Activated CD8-positive, alpha-beta T cell treated with anti-CD3 and anti-CD28 coated beads for 36 hours (primary cell): Measurements from ENCODE around the gene IGSF10. TPM values are rescaled to one million over a fixed set of nuclear protein-coding genes. Genes with fewer than 3 reads are reported as not detected.

ENCODE experiments used
- ATAC-seq: fragments of 200-7000 bp; cut with Tn5 transposase; one replicate; pipeline ENCODE4 v1.10.0; 2021; ENCODE audit warnings: mild to moderate bottlenecking, moderate library complexity
- CTCF ChIA-PET: fragments of 350-600 bp; sonication (Branson Sonifier 250); formaldehyde crosslinking; loops from one replicate; lab custom pipeline; 2021; ENCODE audit warnings: antibody characterized with exemption; lab: Charles Lee
- POLR2A ChIA-PET: fragments of 350-600 bp; sonication (Branson Sonifier 250); formaldehyde crosslinking; loops from one replicate; lab custom pipeline; 2021; ENCODE audit warnings: antibody characterized with exemption; lab: Charles Lee
- DNase-seq: peaks from one replicate; pipeline ENCODE4 v3.0.0-alpha.2; 2020
- H3K27ac Mint-ChIP-seq: one replicate; pipeline ENCODE4 v1.8.0; 2021; ENCODE audit warnings: mild to moderate bottlenecking, mixed read lengths
- H3K27me3 Mint-ChIP-seq: one replicate; pipeline ENCODE4 v1.8.0; 2021; ENCODE audit warnings: mixed read lengths
- H3K36me3 Mint-ChIP-seq: one replicate; pipeline ENCODE4 v1.8.0; 2021; ENCODE audit warnings: low read depth, mixed read lengths
- H3K4me1 Mint-ChIP-seq: one replicate; pipeline ENCODE4 v1.8.0; 2021; ENCODE audit warnings: low read depth, mixed read lengths
- H3K4me3 Mint-ChIP-seq: one replicate; pipeline ENCODE4 v1.8.0; 2021; ENCODE audit warnings: mild to moderate bottlenecking, moderate library complexity, mixed read lengths
- H3K9me3 Mint-ChIP-seq: one replicate; pipeline ENCODE4 v1.8.0; 2021; ENCODE audit warnings: mixed read lengths
- intact Hi-C: fragments of 100-400 bp; cut with micrococcal nuclease; formaldehyde crosslinking; loops from one replicate; pipeline ENCODE4 v1.10.0; 2022
- total RNA-seq, 2 experiments: library from RNA; stranded (reverse); gene quantifications; one replicate each; pipeline ENCODE4 v1.2.3, GENCODE V29; 2021
- TF ChIP-seq, protein P1 (sequence below): fragments of 200-600 bp; IDR thresholded peaks from one replicate; pipeline ENCODE4 v1.8.0; 2022; ENCODE audit warnings: antibody characterized with exemption, mild to moderate bottlenecking

Gene IGSF10
- total RNA-seq, 2 experiments from 2014 or later: not detected

DNA sequence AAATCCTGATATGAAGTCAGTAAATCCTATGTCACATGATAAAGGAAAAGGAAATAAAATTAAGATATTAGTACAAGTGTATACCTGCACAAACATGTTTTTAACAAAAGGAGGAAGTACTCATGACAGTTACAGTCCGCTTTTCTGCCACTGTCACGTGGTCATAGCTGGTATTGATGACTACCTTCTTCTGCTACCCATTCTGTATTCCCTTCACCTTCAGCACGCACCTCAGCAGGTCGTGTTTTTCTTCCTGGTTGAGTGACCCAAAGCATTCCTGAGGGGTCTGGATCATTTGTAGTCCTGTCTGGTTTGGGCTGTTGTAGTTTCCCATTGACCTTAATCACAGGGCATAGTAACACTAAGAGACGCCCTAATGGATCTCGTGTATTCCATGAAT, 41.1 kb downstream of the IGSF10 start:
- ATAC-seq: no peak
- H3K4me3 Mint-ChIP-seq: no peak overlapping the region

DNA sequence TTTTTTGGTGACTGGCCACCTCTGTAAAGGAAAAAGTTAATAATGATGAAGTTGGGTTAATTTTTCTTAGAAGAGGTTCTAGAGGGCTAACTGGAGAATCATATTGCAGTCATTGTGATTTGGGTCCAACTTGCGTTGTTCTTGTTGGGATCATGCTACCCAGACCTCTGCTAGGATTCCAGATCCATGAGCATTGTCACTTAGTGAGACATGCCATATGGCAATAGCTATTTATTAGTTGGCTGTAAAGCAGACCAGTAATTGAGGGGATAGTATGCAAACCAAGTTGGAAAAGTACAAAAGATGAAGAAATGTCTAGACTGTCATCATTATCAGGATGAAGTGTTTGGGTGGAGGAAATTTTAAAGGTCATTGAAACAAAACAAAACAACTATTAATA, 45.6 kb downstream of the IGSF10 start:
- POLR2A ChIA-PET: no interaction called here
- H3K4me3 Mint-ChIP-seq: no peak overlapping the region
- no peaks in the 10 kb centered on the region for H3K9me3 Mint-ChIP-seq
- no peak overlapping the region for H3K27ac Mint-ChIP-seq
- TF ChIP-seq, protein P1, sequence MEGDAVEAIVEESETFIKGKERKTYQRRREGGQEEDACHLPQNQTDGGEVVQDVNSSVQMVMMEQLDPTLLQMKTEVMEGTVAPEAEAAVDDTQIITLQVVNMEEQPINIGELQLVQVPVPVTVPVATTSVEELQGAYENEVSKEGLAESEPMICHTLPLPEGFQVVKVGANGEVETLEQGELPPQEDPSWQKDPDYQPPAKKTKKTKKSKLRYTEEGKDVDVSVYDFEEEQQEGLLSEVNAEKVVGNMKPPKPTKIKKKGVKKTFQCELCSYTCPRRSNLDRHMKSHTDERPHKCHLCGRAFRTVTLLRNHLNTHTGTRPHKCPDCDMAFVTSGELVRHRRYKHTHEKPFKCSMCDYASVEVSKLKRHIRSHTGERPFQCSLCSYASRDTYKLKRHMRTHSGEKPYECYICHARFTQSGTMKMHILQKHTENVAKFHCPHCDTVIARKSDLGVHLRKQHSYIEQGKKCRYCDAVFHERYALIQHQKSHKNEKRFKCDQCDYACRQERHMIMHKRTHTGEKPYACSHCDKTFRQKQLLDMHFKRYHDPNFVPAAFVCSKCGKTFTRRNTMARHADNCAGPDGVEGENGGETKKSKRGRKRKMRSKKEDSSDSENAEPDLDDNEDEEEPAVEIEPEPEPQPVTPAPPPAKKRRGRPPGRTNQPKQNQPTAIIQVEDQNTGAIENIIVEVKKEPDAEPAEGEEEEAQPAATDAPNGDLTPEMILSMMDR: no peak
- H3K36me3 Mint-ChIP-seq: no peaks in the 10 kb centered on the region
- ATAC-seq (no peak), DNase-seq (no peak)
- CTCF ChIA-PET: interaction anchor here (1.6 kb wide), 1 partner anchor 10 kb away, joined by 5 read pairs; no protein-coding TSS in a partner anchor
- intact Hi-C loops: no loop called here
- H3K27me3 Mint-ChIP-seq: no peaks in the 10 kb centered on the region
- H3K4me1 Mint-ChIP-seq: no peaks in the 10 kb centered on the region

More for the DNA sequence above, 41.1 kb downstream of the IGSF10 start:
- TF ChIP-seq, protein P1: no peak
- Mint-ChIP-seq H3K27me3 (no peaks in the 10 kb centered on the region), H3K9me3 (no peaks in the 10 kb centered on the region), H3K4me1 (no peaks in the 10 kb centered on the region), H3K27ac (no peak overlapping the region), H3K36me3 (no peaks in the 10 kb centered on the region)
- intact Hi-C loops: no loop called here
- DNase-seq: no peak
- CTCF ChIA-PET: no interaction called here
- POLR2A ChIA-PET: no interaction called here

DNA sequence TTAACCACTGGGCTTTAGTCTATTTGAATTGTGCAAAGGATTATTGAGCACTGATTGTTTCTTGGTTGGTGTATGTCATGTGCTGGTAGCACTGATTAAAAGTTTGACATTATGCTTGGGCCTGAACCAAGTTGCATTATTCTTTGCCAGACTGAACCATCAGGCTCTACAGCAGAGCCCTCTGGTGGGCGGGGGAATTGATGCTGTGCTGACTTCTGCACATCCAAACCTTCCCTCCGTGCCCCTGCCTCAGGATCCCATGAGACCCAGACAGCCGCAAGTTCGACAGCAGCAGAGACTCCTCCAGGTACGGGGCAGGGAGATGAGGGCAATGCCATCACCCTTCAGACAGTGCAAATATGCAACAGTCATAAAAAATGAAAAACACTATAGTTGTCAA, 47.9 kb downstream of the IGSF10 start:
- peak; percentile 8 for DNase-seq

More for the DNA sequence above, 47.9 kb downstream of the IGSF10 start:
- H3K9me3 Mint-ChIP-seq: no peaks in the 10 kb centered on the region
- no peak for ATAC-seq
- no peaks in the 10 kb centered on the region for H3K36me3 Mint-ChIP-seq
- no peak overlapping the region for H3K27ac Mint-ChIP-seq
- H3K4me3 Mint-ChIP-seq: no peak overlapping the region
- ChIA-PET POLR2A (no interaction called here), CTCF (no interaction called here)
- intact Hi-C loops: no loop called here
- H3K27me3 Mint-ChIP-seq: no peaks in the 10 kb centered on the region
- no peaks in the 10 kb centered on the region for H3K4me1 Mint-ChIP-seq
- TF ChIP-seq, protein P1: no peak

Other genes with a start within 250 kb of the IGSF10 start
- under 1 TPM; 0.51 to 0.70 TPM for gene P2RY14, start 182.5 kb downstream of the IGSF10 start, total RNA-seq
- not detected for gene GPR87, start 144.2 kb downstream of the IGSF10 start, total RNA-seq
- gene P2RY13, start 131.5 kb downstream of the IGSF10 start, total RNA-seq: not detected
- not detected for gene P2RY12, start 76.3 kb downstream of the IGSF10 start, total RNA-seq